GM21825 (cell line): ENCODE measurements around the gene APOO.
"Not testable (repeated sequence)": the region's sequence is repeated elsewhere in the genome, so short reads cannot be mapped to it uniquely, and the experiment has no call there.

Source experiments
- ATAC-seq: cut with Tn5 transposase; IDR thresholded peaks from one replicate; pipeline ENCODE4 v1.9.1; 2021; ENCODE audit warnings: mild to moderate bottlenecking, moderate library complexity; ENCODE audit not compliant: unreplicated experiment

The APOO gene

GRCh38 chrX:23861952-23862351, 45.8 kb downstream of the APOO start:
- ATAC-seq: not testable (repeated sequence)

DNA sequence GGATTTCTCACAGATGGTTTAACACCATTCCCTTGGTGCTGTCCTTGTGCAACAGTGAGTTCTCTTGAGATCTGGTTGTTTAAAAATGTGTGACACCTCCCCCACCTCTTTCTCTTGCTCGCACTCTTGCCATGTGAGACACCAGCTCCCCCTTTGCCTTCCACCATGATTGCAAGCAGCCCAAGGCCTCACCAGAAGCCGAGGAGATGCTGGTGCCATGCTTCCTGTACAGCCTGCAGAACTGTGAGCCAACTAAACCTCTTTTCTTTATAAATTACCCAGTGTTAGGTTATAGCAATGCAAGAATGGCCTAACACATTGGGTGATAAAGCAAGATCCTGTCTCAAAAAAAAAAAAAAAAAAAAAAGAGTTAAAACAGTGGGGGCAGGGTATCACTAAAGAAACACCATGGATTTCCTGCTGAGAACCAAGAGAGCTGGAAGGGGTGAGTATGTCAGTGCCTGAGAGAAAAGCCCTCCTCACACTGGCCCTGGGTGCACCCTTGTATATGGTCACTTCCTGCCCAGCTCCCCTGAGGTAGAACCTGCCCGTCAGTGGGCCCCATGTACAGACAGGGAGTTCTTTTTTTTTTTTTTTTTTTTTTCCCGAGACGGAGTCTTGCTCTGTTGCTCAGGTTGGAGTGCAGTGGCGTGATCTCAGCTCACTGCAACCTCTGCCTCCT, 46.4 kb downstream of the APOO start:
- ATAC-seq: no peak

GRCh38 chrX:23859238-23859637, 48.5 kb downstream of the APOO start:
- not testable (repeated sequence) for ATAC-seq

- ATAC-seq: no peak
Measured at GRCh38 chrX:23857935-23858334, 49.8 kb downstream of the APOO start.

DNA sequence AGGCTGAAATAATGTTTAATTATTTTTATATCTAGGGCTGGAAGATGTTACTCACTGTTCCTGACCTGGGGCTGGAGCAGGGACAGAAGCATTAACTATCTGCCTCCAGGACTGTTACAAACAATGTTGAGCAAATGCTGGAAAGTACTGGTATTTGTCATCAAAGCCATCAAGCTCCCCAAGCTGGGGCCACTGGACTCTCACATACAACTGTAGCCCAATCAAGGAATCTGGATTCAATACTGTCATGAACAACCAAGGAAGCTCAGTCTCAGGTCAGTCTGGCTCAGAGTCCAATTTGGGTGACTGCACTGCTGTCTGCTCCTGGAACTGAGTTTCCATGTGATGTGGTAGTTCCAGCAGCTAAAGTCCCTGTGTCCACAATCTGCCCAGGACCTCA, 50.4 kb downstream of the APOO start:
- no peak for ATAC-seq

- ATAC-seq: no peak
Measured at GRCh38 chrX:23855569-23855968, 52.2 kb downstream of the APOO start.

DNA sequence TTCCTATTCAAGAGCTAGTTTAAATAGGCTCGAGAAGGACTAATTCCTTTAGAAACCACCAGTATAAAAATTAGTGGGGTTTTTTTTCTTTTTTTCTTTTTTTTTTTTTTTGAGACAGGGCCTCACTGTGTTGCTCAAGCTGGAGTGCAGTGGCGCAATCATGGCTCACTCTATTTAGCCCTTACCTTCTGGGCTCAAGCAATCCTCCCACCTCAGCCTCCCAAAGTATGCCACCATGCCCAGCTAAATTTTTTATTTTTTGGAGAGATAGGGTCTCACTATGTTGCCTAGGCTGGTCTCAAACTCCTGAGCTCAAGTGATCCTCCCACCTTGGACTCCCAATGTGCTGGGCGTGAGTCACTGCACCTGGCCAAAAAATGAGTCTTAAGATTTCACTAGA, 52.8 kb downstream of the APOO start:
- no peak for ATAC-seq

DNA sequence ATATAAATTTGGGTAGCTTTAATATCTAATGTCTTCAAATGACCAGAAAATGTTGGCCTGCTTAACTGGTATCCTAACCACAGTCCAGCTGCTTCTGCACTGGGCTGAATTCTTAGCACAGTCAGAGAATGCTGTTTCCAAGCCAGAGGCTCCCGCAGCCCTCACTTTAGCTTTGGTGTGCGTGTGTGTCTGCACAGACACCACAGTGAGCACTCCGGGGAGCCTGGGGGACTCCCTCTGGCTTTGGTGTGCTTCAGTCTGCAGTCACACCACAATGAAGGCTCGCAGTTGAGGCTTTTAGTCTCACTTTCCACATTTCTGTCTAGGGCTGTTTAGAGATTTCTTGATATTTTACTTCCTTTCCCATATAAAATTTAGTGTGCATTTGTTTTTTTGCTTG, 53.6 kb downstream of the APOO start:
- no peak for ATAC-seq

- no peak for ATAC-seq
Measured at GRCh38 chrX:23851544-23851943, 56.2 kb downstream of the APOO start.

GRCh38 chrX:23849241-23849640, 58.5 kb downstream of the APOO start:
- ATAC-seq: no peak

- no peak for ATAC-seq
Measured at GRCh38 chrX:23845351-23845817, 62.4 kb downstream of the APOO start.

DNA sequence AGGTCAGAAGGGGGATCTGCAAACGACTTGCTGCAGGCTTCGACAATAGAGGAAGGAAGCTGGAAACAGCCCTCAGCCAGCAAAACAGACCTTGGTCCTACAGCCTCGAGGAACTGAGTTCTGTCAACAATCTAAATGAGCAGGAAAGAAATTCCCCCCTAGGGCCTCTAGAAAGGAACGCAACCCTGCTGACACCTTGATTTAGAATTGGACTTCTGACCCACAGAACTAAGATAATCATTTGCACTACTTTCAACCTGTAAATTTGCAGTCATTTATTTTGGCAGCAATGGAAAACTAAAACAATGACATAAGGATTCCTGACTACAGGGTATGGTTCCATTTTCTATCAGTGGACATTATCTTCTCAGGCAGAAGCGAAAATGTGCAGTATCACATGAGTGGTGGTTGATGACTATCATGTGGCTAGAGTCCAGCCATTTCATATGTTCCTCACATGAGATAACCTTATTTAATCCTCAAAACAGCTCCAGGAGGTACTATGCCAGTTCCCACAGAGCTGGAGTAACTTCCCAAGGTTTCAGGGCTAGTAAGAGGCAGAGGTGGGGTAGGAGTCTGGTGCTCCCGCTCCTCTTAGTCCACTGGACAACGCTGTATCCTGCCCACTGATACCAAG, 63.1 kb downstream of the APOO start:
- ATAC-seq: no peak

GRCh38 chrX:23841847-23842522, 65.8 kb downstream of the APOO start:
- ATAC-seq: no peak

DNA sequence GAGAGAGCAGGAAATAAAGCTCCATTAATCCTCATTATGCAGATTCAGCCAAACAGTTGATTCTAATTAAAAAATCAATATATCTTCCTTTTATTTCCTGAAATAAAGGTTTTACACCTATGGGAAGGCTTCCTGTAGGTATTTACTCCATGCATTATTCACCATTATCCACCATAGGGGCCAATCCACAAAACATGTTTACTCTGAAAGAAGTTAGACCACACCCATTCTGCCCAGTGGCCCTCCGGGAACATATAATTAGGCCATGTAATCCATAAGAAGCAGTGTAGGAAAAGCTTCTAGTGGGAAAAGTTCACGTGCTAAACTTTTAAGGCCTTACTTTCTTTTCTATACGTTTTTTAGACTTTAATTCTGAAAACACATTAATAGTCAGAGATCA, 67.1 kb downstream of the APOO start:
- ATAC-seq: no peak

- no peak for ATAC-seq
Measured at GRCh38 chrX:23838953-23839352, 68.8 kb downstream of the APOO start.

GRCh38 chrX:23832721-23833120, 75.0 kb downstream of the APOO start:
- ATAC-seq: no peak

- no peak for ATAC-seq
Measured at GRCh38 chrX:23828881-23829280, 78.9 kb downstream of the APOO start.

- no peak for ATAC-seq
Measured at GRCh38 chrX:23826653-23827052, 81.1 kb downstream of the APOO start.

GRCh38 chrX:23826216-23826615, 81.5 kb downstream of the APOO start:
- ATAC-seq: no peak

GRCh38 chrX:23825675-23826074, 82.1 kb downstream of the APOO start:
- no peak for ATAC-seq

- ATAC-seq: no peak
Measured at GRCh38 chrX:23822841-23823240, 84.9 kb downstream of the APOO start.

DNA sequence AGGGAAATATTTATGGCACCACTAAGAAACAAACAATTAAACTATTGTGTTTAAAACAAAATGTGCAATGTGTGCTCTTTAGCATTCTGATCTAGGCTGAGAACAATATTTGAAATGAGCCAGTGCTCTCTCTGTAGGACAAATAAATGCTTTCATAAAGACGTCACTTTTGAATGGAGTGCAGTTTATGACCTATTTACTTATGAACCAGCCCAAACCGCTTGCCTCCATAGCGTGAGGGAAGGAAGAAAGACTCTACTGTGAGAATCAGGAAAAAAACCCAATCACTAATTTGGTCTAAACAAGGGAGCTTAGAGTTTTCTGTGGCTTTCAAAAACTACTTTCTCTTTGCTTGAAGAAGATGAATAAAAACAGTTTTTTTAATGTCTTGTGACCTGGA, 85.3 kb downstream of the APOO start:
- ATAC-seq: no peak
